Sigmoid colon (tissue), 4 donors: ENCODE measurements around the gene LCMT1.

Experiments used
- CTCF ChIP-seq, 4 experiments: fragments of 450-650 bp in 3 of 4; fragments of 200-600 bp in 1 of 4; IDR thresholded peaks; one replicate each; pipeline ENCODE4 v1.5.1; 2016 to 2019; ENCODE audit warnings: antibody characterized with exemption in 4 of 4, mild to moderate bottlenecking in 3 of 4, moderate library complexity in 2 of 4
- POLR2AphosphoS5 ChIP-seq, 4 donors: sonication (generic); formaldehyde crosslinking; IDR thresholded peaks; one replicate each; pipeline ENCODE4 v1.6.1; 2017; ENCODE audit warnings: antibody characterized with exemption in 4 of 4

- TF ChIP-seq CTCF (IDR thresholded peaks at IDR 0.05) (no peak), POLR2AphosphoS5 (IDR thresholded peaks at IDR 0.05) (no peak)
Measured at GRCh38 chr16:25223964-25224363, 112.4 kb downstream of the LCMT1 start.
